CD4-positive, alpha-beta T cell treated with Interleukin-15 for 1 hour (primary cell): ENCODE data around the gene MOAP1.
"Not testable (repeated sequence)": the region's sequence is repeated elsewhere in the genome, so short reads cannot be mapped to it uniquely, and the experiment has no call there.

Experiments used
- DNase-seq: peaks from one replicate; pipeline ENCODE4 v3.0.0-alpha.2; 2020

Gene MOAP1, protein sequence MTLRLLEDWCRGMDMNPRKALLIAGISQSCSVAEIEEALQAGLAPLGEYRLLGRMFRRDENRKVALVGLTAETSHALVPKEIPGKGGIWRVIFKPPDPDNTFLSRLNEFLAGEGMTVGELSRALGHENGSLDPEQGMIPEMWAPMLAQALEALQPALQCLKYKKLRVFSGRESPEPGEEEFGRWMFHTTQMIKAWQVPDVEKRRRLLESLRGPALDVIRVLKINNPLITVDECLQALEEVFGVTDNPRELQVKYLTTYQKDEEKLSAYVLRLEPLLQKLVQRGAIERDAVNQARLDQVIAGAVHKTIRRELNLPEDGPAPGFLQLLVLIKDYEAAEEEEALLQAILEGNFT

DNA sequence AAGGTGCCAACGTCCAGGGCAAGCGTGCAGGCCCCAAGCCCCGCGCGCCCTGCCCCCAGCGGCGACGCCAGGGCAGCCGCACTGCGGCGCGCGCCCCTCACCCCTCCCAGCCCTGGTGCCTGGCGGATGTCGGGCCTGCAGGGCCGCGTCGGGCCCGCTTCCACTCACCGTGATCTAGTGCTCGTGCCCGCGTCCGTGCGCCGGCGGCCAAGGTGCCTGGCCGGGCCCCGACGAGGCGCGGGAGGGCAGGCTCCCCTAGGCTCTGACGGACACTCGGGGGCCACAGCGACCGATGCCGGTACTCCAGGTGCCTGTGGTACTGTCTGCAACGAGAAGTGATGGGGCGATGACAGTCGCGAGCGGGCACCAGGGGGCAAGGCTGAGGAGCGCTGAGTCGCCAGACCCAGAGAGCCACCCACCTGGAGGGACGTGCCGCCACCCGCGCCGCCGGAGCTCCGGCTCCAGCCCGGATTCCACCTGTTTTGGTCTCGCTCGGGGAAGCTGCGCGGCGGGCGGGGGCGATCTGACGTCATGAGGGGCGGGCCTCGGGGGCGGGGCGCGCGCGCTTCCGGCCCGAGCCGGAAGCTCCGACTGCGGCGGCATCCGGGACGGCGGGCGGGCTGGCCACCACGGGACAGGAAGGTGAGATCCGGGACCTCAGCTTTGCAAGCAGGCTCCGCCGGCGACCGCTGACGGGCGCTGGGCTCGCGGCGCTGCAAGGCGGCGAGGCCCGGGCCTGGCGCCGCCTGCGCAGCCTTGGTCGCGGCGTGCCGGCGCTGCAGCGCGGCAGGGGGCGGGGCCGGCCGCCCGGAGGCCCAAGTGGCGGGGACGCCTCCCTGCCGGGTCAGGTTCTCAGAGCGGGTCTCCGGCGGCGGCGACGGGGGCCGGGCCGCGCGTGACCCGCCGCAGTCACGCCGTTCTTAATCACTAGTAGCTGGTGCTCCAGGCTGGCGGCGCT, at the start of gene MOAP1, which contains the start of gene LYSET:
TSS of gene MOAP1 (minus strand) at position 507 of the 958 bp plus-strand sequence. CDS start 655 bp downstream, outside the sequence.
TSS of gene LYSET (plus strand) at position 927 of the 958 bp plus-strand sequence. CDS start 89 bp downstream, outside the sequence.
- peak; percentile 95 for DNase-seq

- not testable (repeated sequence) for DNase-seq
These were observed 48.4 kb upstream of the MOAP1 start for GRCh38 chr14:93233078-93233477.

DNA sequence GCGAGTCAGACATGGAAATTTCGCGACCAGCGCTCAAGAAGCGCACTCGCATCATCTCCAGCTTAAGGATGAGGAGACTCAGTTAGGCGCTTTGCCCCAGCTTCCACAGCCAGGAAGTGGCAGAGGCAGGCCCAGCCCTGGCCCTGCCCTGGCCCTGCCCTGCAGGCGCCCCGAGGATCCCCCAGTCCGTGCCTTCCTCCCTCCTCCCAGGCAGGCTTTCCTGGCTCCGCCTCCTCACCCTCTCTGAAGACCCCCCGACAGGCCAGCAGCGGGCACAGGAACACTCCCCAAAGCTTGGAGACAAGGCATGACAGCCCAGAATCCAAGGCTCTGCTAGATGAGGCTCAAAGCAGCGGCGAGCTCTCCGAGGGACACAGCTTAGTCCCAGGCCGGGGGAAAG, 47.5 kb upstream of the MOAP1 start:
- no peak for DNase-seq

GRCh38 chr14:93231129-93231979, 46.7 kb upstream of the MOAP1 start:
- no peak for DNase-seq

DNA sequence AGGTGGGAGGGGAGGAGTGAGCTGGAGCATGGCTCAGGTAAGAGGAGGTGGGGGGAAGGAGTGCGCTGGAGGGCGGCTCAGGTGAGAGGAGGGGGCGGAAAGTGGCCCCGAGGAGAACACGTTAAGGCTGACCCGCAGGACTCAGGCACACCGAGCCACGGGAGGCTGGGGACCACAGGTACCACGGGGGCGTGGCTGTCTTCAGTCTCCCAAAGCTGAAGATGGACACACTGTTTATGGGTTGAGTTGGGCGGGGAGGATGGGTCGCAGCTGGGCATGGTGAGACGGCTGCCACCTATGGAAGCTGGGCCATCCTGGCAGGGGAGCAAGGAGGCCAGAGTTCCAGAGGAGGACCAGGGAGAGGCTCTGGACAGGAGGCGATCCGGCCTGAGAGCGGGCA, 45.8 kb upstream of the MOAP1 start:
- no peak for DNase-seq

GRCh38 chr14:93228550-93228949, 43.9 kb upstream of the MOAP1 start:
- DNase-seq = no peak

DNA sequence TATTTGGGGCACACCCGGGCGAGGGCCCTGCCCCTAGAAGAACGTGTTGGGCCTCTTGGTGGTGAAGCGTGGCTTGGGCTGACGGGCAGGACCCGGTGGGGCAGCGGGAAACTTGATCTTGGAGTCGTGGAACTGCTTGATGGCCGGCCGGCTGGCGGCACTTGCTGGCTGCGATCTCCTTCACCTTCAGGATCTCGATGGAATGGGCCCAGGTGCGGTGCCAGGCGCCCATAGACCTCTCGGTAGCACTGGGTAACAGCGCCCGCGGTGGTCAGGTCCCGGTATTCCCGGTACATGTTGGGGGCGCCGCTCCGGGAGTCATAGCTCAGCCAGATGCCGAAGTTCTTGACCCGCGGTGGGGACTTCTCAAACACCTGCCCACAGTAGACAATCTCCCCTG, 38.9 kb upstream of the MOAP1 start:
- no peak for DNase-seq

DNA sequence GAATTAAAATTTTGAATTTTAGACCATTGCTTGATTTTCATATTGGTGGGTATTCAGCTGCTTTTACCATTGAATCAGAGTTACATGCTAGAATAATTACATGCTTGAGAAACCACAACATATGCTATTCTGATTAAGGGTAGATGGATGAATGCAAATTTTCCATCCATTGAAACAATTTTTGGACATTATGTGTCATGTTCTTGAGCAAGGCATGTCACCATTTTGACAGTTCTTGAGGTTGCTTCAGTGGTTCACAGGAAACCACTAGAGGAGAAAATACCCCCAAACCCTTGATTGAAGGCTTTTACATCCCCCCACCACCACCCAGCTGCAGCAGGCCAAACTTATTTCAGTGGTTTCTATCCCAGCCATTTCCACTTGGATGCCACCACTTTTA, 35.8 kb upstream of the MOAP1 start:
- DNase-seq = no peak

DNA sequence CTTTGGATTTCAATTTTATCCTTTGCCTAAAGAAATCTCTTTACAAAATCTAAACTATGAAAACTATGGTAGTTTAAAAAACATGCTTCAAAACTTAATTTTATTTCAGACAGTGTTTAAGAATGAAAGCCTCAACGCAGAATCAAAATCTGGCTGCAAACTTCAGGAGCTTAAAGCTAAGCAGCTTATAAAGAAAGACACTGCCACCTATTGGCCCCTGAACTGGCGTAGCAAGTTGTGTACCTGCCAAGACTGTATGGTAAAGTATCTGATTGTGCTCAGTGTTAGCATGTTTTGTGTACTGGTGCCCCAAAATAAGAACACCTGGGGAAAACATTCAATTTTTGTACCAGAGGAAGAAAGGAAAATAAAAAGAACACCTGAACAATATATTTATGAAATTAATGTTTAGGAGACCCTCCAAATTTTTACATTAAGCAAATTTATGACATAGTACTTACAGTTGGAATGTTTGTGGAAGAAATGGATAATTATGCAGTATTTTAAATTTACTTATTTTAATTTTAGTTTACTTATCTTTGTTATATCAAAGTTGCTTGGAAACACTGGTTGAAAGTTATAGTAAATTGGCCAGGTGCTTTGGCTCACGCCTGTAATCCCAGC, 34.5 kb upstream of the MOAP1 start:
- DNase-seq = peak; percentile 57

DNA sequence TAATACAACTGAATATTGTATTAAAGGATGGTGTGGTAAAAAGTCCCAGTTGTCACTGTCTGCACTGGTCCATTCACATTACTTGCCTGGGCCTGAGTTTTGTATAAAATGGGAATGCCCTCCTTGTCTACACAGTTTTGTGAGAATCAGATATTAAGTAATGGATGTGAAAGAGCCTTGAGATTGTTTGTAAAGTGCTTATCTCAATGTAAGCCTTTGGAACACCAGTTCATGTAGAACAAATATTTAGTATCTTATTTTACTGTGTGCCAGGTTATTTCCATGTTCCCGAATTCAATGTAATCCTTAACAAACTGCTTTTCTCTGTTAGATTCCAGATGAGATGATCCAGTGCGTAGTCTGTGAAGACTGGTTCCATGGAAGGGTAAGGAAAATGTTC, 29.9 kb upstream of the MOAP1 start:
- DNase-seq = no peak

DNA sequence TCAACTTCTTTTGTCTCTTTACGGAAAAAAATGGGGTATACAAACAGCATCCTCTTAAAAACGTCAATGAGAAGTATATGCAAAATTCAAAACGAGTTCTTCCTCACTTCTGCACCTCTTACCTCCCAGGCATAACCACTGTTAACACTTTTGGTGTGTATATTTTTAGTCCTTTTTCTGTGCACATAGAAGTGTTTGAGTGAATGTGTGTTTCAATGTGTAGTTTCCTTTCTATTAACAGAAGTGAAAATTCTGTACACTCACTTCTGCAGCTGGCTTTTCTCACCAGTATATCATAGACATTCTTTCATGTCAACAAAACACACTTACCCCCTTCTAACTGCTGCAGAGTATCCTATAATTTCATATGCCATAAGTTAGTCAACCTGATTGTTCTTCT, 27.7 kb upstream of the MOAP1 start:
- DNase-seq = no peak

- DNase-seq = no peak
These were observed 23.0 kb upstream of the MOAP1 start for GRCh38 chr14:93207468-93208308.

DNA sequence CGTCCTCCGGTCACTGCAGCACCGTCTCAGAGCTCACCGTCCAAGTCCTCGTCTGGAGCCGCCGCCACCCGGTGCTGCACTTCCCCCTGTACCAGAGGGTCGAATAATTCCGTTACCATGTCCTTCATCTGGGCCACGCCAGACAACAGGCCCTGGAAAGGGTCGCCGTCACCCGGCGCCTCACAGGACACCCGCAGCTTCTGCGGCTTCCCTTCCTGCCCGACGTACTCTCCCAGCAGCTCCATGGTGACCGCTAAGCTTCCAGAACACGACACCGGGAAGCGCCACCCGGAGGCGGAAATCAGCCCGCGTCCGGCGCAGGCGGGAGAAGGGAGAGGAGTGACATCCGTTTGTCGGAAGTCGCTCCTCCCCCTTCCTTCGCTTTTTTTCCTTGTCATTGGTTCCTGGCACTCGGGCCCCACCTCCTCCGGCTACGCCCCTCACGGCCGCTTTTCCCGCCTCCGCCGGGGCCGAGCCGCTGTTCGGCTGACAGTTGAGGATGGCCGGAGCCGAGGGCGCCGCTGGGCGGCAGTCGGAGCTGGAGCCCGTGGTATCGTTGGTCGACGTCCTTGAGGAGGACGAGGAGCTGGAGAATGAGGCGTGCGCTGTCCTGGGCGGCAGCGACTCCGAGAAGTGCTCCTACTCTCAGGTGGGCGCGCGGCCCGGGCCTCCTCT, 22.2 kb upstream of the MOAP1 start, which contains the start of the genes GON7 and UBR7:
TSS of gene GON7 (minus strand) at position 273 of the 675 bp plus-strand sequence. CDS start at position 245, 28 bp downstream.
TSS of gene UBR7 (plus strand) at position 464 of the 675 bp plus-strand sequence. CDS start at position 500, 36 bp downstream.
- peak; percentile 87 for DNase-seq

- DNase-seq = no peak
These were observed 16.5 kb upstream of the MOAP1 start for GRCh38 chr14:93201155-93201704.

DNA sequence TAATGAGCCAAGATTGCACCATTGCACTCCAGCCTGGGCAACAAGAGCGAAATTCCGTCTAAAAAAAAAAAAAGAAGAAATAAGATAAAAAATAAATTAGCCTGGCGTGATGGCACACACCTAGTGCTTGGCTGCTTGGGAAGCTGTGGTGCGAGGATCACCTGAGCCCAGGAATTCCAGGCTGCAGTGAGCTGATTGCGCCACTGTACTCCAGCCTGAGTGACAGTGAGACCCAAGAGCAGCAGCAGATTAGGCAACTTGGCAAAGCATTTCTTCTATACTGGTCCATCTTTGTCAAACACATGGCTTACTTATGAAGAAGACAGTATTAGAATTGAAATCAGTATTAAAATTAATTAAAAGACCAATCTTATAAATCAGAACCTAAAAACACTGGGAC, 15.9 kb upstream of the MOAP1 start:
- DNase-seq = no peak

- no peak for DNase-seq
These were observed 14.3 kb upstream of the MOAP1 start for GRCh38 chr14:93199031-93199430.

DNA sequence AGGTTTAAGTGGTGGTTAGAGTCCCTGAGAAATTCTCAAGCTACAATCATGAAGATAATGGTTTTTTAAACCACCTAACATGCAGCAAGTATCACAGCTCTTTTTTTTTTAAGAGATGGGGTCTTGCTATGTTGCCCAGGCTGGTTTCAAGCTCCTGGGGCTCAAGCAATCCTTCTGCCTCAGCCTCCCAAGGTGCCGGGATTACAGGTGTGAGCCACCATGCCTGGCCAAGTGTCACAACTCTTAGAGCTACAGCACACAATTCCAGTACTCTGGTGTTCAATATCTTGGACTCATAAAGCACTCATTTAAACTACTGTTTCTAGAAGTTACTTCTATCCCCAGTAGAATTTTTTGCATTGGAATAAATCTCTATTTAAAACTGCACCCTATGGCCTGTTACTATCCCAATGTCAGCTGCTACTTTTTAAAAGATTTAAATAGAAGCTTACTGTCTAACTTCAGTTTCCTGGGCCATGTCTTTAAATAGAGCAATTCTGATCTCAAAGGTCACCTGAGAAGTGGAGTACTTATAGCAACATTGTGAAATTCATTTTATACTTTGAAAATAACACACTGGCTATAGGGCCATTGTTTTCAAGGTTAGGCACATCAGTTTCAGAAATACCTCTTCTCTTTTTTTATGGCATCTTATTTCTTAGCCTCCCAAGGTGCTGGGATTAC, 10.8 kb upstream of the MOAP1 start:
- no peak for DNase-seq

GRCh38 chr14:93186956-93187355, 2.3 kb upstream of the MOAP1 start:
- DNase-seq = no peak

GRCh38 chr14:93186466-93186865, 1.8 kb upstream of the MOAP1 start:
- no peak for DNase-seq

- DNase-seq = no peak
These were observed 638 bp upstream of the MOAP1 start for GRCh38 chr14:93185349-93185720.
